B cell (primary cell): ENCODE data around the gene HACD2. TPM values are rescaled to one million over a fixed set of nuclear protein-coding genes. Genes with fewer than 3 reads are reported as not detected.

Source experiments
- ATAC-seq: fragments of 200-7000 bp; cut with Tn5 transposase; one replicate; pipeline ENCODE4 v1.10.0; 2021; ENCODE audit warnings: low read depth, mild to moderate bottlenecking, moderate number of reproducible peaks, moderate library complexity
- CTCF ChIA-PET: fragments of 350-600 bp; sonication (Branson Sonifier 250); formaldehyde crosslinking; loops from one replicate; lab custom pipeline; 2021; ENCODE audit warnings: antibody characterized with exemption, inconsistent platforms; lab: Charles Lee
- POLR2A ChIA-PET: fragments of 350-600 bp; sonication (Branson Sonifier 250); formaldehyde crosslinking; loops from one replicate; lab custom pipeline; 2021; ENCODE audit warnings: antibody characterized with exemption; lab: Charles Lee
- DNase-seq: peaks from one replicate; pipeline ENCODE4 v3.0.0; 2013
- H2AFZ ChIP-seq: 2 replicates; pipeline ENCODE4 v1.6.1; 2012; ENCODE audit warnings: mild to moderate bottlenecking, low read depth, low read length; ENCODE audit not compliant: insufficient read depth, poor library complexity, severe bottlenecking
- H3K27ac ChIP-seq, 2 donors: 1 replicate in 1 of 2; 2 replicates in 1 of 2; pipeline ENCODE4 v1.5.1; 2012 to 2013; ENCODE audit warnings: low read length in 2 of 2, mild to moderate bottlenecking in 2 of 2, moderate library complexity in 1 of 2
- H3K27me3 ChIP-seq, 4 experiments: fragments of 200-600 bp in 1 of 4; sonication (generic) in 1 of 4; replicated peaks in 1 of 4; 1 replicate in 2 of 4; 2 replicates in 2 of 4; pipeline versions ENCODE4 v1.6.1 to v1.7.0; 2013 to 2016; ENCODE audit warnings: low read length in 3 of 4, mild to moderate bottlenecking in 2 of 4, mixed read lengths in 1 of 4, moderate library complexity in 1 of 4; ENCODE audit not compliant: insufficient read depth in 4 of 4, control insufficient read depth in 3 of 4; ENCODE audit errors: control extremely low read depth in 1 of 4
- H3K36me3 ChIP-seq, 2 experiments: replicated peaks in 1 of 2; 1 replicate in 1 of 2; 2 replicates in 1 of 2; pipeline versions ENCODE4 v1.6.1 to v1.7.1; 2013; ENCODE audit warnings: low read length in 1 of 2; ENCODE audit not compliant: insufficient read depth in 2 of 2, control insufficient read depth in 1 of 2; ENCODE audit errors: control extremely low read depth in 1 of 2, extremely low read depth in 1 of 2
- H3K4me1 ChIP-seq, 2 donors: fragments of 200-600 bp in 1 of 2; sonication (generic) in 1 of 2; 1 replicate in 1 of 2; 2 replicates in 1 of 2; pipeline versions ENCODE4 v1.5.1 to v1.6.1; 2013 to 2017; ENCODE audit warnings: low read length in 2 of 2; ENCODE audit not compliant: control insufficient read depth in 2 of 2, insufficient read depth in 2 of 2
- H3K4me2 ChIP-seq: replicated peaks from 2 replicates; pipeline ENCODE3; 2012; ENCODE audit warnings: mild to moderate bottlenecking, low read depth, low read length; ENCODE audit not compliant: poor library complexity, severe bottlenecking
- H3K4me3 ChIP-seq, 5 experiments: fragments of 200-600 bp in 1 of 5; sonication (generic) in 1 of 5; 1 replicate in 3 of 5; 2 replicates in 2 of 5; pipeline versions ENCODE4 v1.5.1 to v1.7.0; 2011 to 2016; ENCODE audit warnings: low read length in 4 of 5, mild to moderate bottlenecking in 4 of 5, low read depth in 2 of 5, control low read depth in 1 of 5, moderate library complexity in 1 of 5; ENCODE audit not compliant: insufficient read depth in 1 of 5; ENCODE audit errors: control extremely low read depth in 1 of 5, extremely low read depth in 1 of 5
- H3K79me2 ChIP-seq: fragments of 200-600 bp; sonication (generic); one replicate; pipeline ENCODE4 v1.6.0; 2016; ENCODE audit warnings: low read length; ENCODE audit not compliant: control insufficient read depth, insufficient read depth
- H3K9ac ChIP-seq: fragments of 200-600 bp; sonication (generic); 2 replicates; pipeline ENCODE4 v1.6.1; 2017; ENCODE audit warnings: mild to moderate bottlenecking, low read length, moderate library complexity
- H3K9me3 ChIP-seq, 3 donors: one replicate each; pipeline versions ENCODE4 v1.6.1 to v1.7.1; 2013; ENCODE audit warnings: low read length in 2 of 3; ENCODE audit not compliant: control insufficient read depth in 2 of 3, insufficient read depth in 1 of 3; ENCODE audit errors: control extremely low read depth in 1 of 3
- H4K20me1 ChIP-seq: 2 replicates; pipeline ENCODE4 v1.6.0; 2012; ENCODE audit warnings: mild to moderate bottlenecking, low read length; ENCODE audit not compliant: insufficient read depth, control insufficient read depth, poor library complexity, severe bottlenecking
- H3K27ac Mint-ChIP-seq: one replicate; pipeline ENCODE4 v1.8.0; 2021; ENCODE audit warnings: mixed read lengths
- H3K27me3 Mint-ChIP-seq: one replicate; pipeline ENCODE4 v1.8.0; 2021; ENCODE audit warnings: mixed read lengths
- H3K4me1 Mint-ChIP-seq: one replicate; pipeline ENCODE4 v1.8.0; 2021; ENCODE audit warnings: mixed read lengths
- H3K4me3 Mint-ChIP-seq: one replicate; pipeline ENCODE4 v1.8.0; 2021; ENCODE audit warnings: mixed read lengths
- H3K9me3 Mint-ChIP-seq: one replicate; pipeline ENCODE4 v1.8.0; 2022; ENCODE audit warnings: mixed read lengths; ENCODE audit not compliant: insufficient read depth
- CTCF ChIP-seq: fragments of 200-600 bp; IDR thresholded peaks from one replicate; pipeline ENCODE4 v1.8.0; 2022; ENCODE audit warnings: antibody characterized with exemption, mild to moderate bottlenecking
- EZH2 ChIP-seq: IDR thresholded peaks from 2 replicates; pipeline ENCODE4 v1.6.1; 2012; ENCODE audit warnings: borderline replicate concordance, low read depth, mild to moderate bottlenecking, moderate library complexity, low read length; ENCODE audit not compliant: insufficient read depth, poor library complexity, severe bottlenecking
- WGBS: methylation state at CpG from one replicate; pipeline ENCODE4 v1.1.5; 2013; ENCODE audit warnings: missing lambda C conversion rate; ENCODE audit not compliant: insufficient coverage; 5-methylcytosine and 5-hydroxymethylcytosine counted together
- intact Hi-C: fragments of 100-400 bp; cut with micrococcal nuclease; formaldehyde crosslinking; loops from one replicate; pipeline ENCODE4 v1.10.0; 2022
- polyA plus RNA-seq: library from polyadenylated mRNA; depleted of rRNA; stranded (reverse); fragments of >200 nt; gene quantifications from 2 replicates; pipeline ENCODE4 v1.2.3, GENCODE V29; 2012
- total RNA-seq, 2 donors: library from RNA; stranded (reverse); fragments of 120-200 nt in 1 of 2; gene quantifications; 1 replicate in 1 of 2; 2 replicates in 1 of 2; pipeline versions ENCODE4 v1.2.3 to v1.2.4, GENCODE V29; 2013 to 2022

Gene HACD2
- total and polyA plus RNA-seq, 2 donors (not counting 1 experiment from before 2014, with no cell fraction given) = 14.5 to 30.7 TPM

DNA sequence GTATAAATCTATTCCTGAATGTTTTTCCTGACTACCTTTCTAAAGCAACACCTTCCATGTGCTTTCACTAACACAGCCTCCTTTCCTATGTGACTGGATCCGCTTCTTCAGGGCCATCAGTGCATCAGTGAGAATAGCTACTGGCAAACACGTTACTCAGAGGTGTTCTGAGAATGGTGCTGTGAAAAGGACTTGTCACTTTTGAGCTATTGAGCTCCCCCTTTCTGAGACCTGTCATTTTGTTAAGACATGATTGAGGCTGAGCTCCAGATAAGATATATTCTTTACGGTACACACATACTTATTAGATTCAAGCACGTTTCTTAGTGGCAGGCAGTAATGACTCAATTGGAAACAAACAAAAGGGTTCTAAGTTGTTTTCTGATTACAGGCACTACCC is 90.9 kb downstream of the HACD2 start:
- Histone ChIP-seq H3K27ac (no peak overlapping the region), H3K79me2 (no peaks in the 10 kb centered on the region), H3K36me3 (peaks cover 4 to 35% of the 10 kb centered on the region in 2 experiments), H3K9me3 (no peaks in the 10 kb centered on the region), H4K20me1 (no peaks in the 10 kb centered on the region), H3K4me2 (no peak overlapping the region), H3K4me1 (no peaks in the 10 kb centered on the region), H3K27me3 (no peaks in the 10 kb centered on the region), H3K9ac (no peak overlapping the region), H3K4me3 (no peak overlapping the region), H2AFZ (no peak overlapping the region)
- no peaks in the 10 kb centered on the region for H3K9me3 Mint-ChIP-seq
- CTCF ChIA-PET = no interaction called here
- POLR2A ChIA-PET = no interaction called here
- H3K27me3 Mint-ChIP-seq = no peaks in the 10 kb centered on the region
- DNase-seq = no peak
- TF ChIP-seq EZH2 (no peak), CTCF (no peak)
- H3K4me3 Mint-ChIP-seq = no peak overlapping the region
- intact Hi-C loops = no loop called here
- no peak for ATAC-seq
- WGBS = 100% methylated on average over 2 of the region's 4 CpGs
- no peak overlapping the region for H3K27ac Mint-ChIP-seq
- no peaks in the 10 kb centered on the region for H3K4me1 Mint-ChIP-seq

GRCh38 chr3:123491966-123492587 is 92.8 kb downstream of the HACD2 start:
- intact Hi-C loops = no loop called here
- Mint-ChIP-seq H3K9me3 (no peaks in the 10 kb centered on the region), H3K27me3 (no peaks in the 10 kb centered on the region), H3K27ac (no peak overlapping the region), H3K4me1 (no peaks in the 10 kb centered on the region), H3K4me3 (no peak overlapping the region)
- no peaks in the 10 kb centered on the region for H3K79me2 ChIP-seq
- peaks cover 2 to 19% of the 10 kb centered on the region in 2 experiments for H3K36me3 ChIP-seq
- H3K27ac ChIP-seq = no peak overlapping the region
- no peak overlapping the region for H2AFZ ChIP-seq
- H3K9ac ChIP-seq = no peak overlapping the region
- H3K27me3 ChIP-seq = no peaks in the 10 kb centered on the region
- no peak overlapping the region for H3K4me2 ChIP-seq
- H3K9me3 ChIP-seq = no peaks in the 10 kb centered on the region
- no peaks in the 10 kb centered on the region for H4K20me1 ChIP-seq
- no peak for DNase-seq
- no peaks in the 10 kb centered on the region for H3K4me1 ChIP-seq
- CTCF ChIA-PET = no interaction called here
- no peak for TF ChIP-seq CTCF
- no peak for TF ChIP-seq EZH2
- POLR2A ChIA-PET = no interaction called here
- no peak overlapping the region for H3K4me3 ChIP-seq
- ATAC-seq = no peak
- no CpG with 5 or more reads among the region's 4 CpGs for WGBS
